HepG2 (cell line): ENCODE data around the gene CLK4. TPM values are rescaled to one million over a fixed set of nuclear protein-coding genes. Genes with fewer than 3 reads are reported as not detected.

Source experiments
- ATF7 ChIP-seq, 2 experiments: fragments of 450-650 bp in 1 of 2; sonication (generic) in 1 of 2; formaldehyde crosslinking in 1 of 2; IDR thresholded peaks; 2 replicates each; pipeline versions ENCODE4 v1.4.0 to v1.6.1; 2016 to 2020; ENCODE audit warnings: antibody characterized with exemption in 1 of 2, mild to moderate bottlenecking in 1 of 2, missing genetic modification reagents in 1 of 2
- HDAC6 ChIP-seq: fragments of 200-600 bp; sonication (generic); IDR thresholded peaks from 2 replicates; pipeline ENCODE4 v1.7.0; 2017; ENCODE audit warnings: mild to moderate bottlenecking, antibody characterized with exemption, low read length, low read depth
- HMG20A ChIP-seq: IDR thresholded peaks from 2 replicates; pipeline ENCODE4 v1.6.1; 2016; ENCODE audit warnings: borderline replicate concordance
- SALL1 ChIP-seq: sonication (generic); formaldehyde crosslinking; IDR thresholded peaks from 2 replicates; pipeline ENCODE4 v1.8.0; 2022; ENCODE audit warnings: mild to moderate bottlenecking, missing genetic modification reagents
- SAP130 ChIP-seq: IDR thresholded peaks from 2 replicates; pipeline ENCODE4 v1.6.1; 2016; ENCODE audit warnings: low read depth
- TBX2 ChIP-seq: sonication (generic); formaldehyde crosslinking; IDR thresholded peaks from 2 replicates; pipeline ENCODE4 v1.5.0; 2020; ENCODE audit warnings: missing genetic modification reagents, mild to moderate bottlenecking, borderline replicate concordance
- TCF7L2 ChIP-seq: IDR thresholded peaks from 2 replicates; pipeline ENCODE4 v1.6.1; 2011; ENCODE audit warnings: mild to moderate bottlenecking, low read depth, low read length, moderate library complexity
- ZFP90 ChIP-seq: sonication (generic); formaldehyde crosslinking; IDR thresholded peaks from 2 replicates; pipeline ENCODE4 v1.8.0; 2022; ENCODE audit warnings: missing genetic modification reagents, mild to moderate bottlenecking, inconsistent platforms, borderline replicate concordance
- ZNF891 ChIP-seq: sonication (generic); formaldehyde crosslinking; IDR thresholded peaks from 2 replicates; pipeline ENCODE4 v1.5.0; 2020; ENCODE audit warnings: mild to moderate bottlenecking, missing genetic modification reagents
- polyA plus RNA-seq, 8 experiments: library from polyadenylated mRNA; depleted of rRNA in 3 of 8; stranded (reverse) in 7 of 8; unstranded in 1 of 8; fragments of >200 nt; fragmentation: Illumina TruSeq in 4 of 8; extraction: Trizol in 4 of 8; gene quantifications; 2 replicates each; pipeline versions ENCODE4 v1.2.1 to v1.2.3, GENCODE V29; 2011 to 2016; ENCODE audit warnings: low read depth in 4 of 8, missing spikeins in 1 of 8, mixed read lengths in 1 of 8; ENCODE audit not compliant: insufficient read depth in 1 of 8
- total RNA-seq, 5 experiments: library from RNA; depleted of rRNA; stranded (reverse); fragments of >200 nt; fragmentation: Illumina TruSeq; extraction: Trizol; gene quantifications; 2 replicates each; pipeline ENCODE4 v1.2.3, GENCODE V29; 2016; ENCODE audit warnings: low read depth in 1 of 5
- TF ChIP-seq, protein P1 (sequence below): sonication (generic); formaldehyde crosslinking; IDR thresholded peaks from one replicate; pipeline ENCODE4 v1.5.1; 2020; ENCODE audit warnings: mild to moderate bottlenecking, missing genetic modification reagents; ENCODE audit errors: not compliant biosample characterization
- TF ChIP-seq, protein P2 (sequence below): IDR thresholded peaks from 2 replicates; pipeline ENCODE4 v1.6.1; 2012; ENCODE audit warnings: low read depth, low read length, improper control_type of control experiment
- TF ChIP-seq, protein P3 (sequence below): IDR thresholded peaks from 2 replicates; pipeline ENCODE4 v1.6.1; 2016; ENCODE audit warnings: low read depth, missing genetic modification reagents, missing compliant biosample characterization
- TF ChIP-seq, protein P4 (sequence below): sonication (generic); formaldehyde crosslinking; conservative IDR thresholded peaks from 2 replicates; pipeline ENCODE4 v1.4.0; 2020; ENCODE audit warnings: missing genetic modification reagents

CLK4 gene
- total and polyA plus RNA-seq, 2 of the 13 experiments (the other 11 are each of a cell fraction or from before 2014, with no cell fraction given), result 17.7 to 18.4 TPM

DNA sequence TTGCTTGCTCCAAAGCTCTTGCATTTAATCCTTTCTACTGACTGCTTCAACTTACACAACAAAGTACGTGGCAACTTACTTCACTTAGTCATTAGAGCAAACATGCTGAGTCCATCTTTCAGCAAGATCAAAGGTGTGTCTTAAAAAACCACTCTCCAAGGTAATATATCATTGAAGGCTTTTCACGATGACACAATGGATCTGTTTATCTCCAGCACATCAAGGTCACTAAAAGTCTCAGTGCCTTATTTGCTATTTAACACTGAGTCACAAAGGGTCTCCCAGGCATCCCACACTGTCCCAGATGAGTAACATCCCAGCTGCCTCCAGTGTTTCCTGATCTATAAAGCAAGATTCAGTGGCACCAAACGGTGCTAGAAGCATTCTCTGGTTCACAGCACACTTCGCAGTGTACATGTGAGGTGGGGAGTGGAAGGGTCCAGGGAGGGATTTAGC, 3.7 kb upstream of the CLK4 start (continued):
- TF ChIP-seq, protein P1, sequence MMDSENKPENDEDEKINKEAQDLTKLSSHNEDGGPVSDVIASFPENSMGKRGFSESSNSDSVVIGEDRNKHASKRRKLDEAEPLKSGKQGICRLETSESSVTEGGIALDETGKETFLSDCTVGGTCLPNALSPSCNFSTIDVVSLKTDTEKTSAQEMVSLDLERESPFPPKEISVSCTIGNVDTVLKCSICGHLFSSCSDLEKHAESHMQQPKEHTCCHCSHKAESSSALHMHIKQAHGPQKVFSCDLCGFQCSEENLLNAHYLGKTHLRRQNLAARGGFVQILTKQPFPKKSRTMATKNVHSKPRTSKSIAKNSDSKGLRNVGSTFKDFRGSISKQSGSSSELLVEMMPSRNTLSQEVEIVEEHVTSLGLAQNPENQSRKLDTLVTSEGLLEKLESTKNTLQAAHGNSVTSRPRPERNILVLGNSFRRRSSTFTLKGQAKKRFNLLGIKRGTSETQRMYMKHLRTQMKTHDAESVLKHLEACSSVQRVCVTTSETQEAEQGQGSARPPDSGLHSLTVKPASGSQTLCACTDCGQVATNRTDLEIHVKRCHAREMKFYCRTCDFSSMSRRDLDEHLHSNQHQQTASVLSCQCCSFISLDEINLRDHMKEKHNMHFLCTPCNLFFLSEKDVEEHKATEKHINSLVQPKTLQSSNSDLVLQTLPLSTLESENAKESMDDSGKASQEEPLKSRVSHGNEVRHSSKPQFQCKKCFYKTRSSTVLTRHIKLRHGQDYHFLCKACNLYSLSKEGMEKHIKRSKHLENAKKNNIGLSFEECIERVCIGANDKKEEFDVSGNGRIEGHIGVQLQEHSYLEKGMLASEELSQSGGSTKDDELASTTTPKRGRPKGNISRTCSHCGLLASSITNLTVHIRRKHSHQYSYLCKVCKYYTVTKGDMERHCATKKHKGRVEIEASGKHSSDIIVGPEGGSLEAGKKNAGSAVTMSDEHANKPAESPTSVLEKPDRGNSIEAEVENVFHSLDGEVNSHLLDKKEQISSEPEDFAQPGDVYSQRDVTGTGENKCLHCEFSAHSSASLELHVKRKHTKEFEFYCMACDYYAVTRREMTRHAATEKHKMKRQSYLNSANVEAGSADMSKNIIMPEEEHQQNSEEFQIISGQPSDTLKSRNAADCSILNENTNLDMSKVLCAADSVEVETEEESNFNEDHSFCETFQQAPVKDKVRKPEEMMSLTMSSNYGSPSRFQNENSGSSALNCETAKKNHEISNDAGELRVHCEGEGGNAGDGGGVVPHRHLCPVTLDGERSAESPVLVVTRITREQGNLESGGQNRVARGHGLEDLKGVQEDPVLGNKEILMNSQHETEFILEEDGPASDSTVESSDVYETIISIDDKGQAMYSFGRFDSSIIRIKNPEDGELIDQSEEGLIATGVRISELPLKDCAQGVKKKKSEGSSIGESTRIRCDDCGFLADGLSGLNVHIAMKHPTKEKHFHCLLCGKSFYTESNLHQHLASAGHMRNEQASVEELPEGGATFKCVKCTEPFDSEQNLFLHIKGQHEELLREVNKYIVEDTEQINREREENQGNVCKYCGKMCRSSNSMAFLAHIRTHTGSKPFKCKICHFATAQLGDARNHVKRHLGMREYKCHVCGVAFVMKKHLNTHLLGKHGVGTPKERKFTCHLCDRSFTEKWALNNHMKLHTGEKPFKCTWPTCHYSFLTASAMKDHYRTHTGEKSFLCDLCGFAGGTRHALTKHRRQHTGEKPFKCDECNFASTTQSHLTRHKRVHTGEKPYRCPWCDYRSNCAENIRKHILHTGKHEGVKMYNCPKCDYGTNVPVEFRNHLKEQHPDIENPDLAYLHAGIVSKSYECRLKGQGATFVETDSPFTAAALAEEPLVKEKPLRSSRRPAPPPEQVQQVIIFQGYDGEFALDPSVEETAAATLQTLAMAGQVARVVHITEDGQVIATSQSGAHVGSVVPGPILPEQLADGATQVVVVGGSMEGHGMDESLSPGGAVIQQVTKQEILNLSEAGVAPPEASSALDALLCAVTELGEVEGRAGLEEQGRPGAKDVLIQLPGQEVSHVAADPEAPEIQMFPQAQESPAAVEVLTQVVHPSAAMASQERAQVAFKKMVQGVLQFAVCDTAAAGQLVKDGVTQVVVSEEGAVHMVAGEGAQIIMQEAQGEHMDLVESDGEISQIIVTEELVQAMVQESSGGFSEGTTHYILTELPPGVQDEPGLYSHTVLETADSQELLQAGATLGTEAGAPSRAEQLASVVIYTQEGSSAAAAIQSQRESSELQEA, result no peak
- TF ChIP-seq SALL1 (CRISPR knock-in tag) (peak; percentile 43), TCF7L2 (peak; percentile 66), ATF7 (IDR thresholded peaks at IDR 0.05) (0 out of 2 replicates have a peak, but pooled peaks have one; percentile 10), ATF7 (CRISPR knock-in tag; IDR thresholded peaks at IDR 0.05) (no peak; the same call in 1 of the 2 replicates), TBX2 (CRISPR knock-in tag) (peak; percentile 78), ZNF891 (no peak), ZFP90 (CRISPR knock-in tag) (no peak), SAP130 (CRISPR knock-in tag) (peak; percentile 88), HMG20A (peak; percentile 89), HDAC6 (no peak)
- TF ChIP-seq, protein P2, sequence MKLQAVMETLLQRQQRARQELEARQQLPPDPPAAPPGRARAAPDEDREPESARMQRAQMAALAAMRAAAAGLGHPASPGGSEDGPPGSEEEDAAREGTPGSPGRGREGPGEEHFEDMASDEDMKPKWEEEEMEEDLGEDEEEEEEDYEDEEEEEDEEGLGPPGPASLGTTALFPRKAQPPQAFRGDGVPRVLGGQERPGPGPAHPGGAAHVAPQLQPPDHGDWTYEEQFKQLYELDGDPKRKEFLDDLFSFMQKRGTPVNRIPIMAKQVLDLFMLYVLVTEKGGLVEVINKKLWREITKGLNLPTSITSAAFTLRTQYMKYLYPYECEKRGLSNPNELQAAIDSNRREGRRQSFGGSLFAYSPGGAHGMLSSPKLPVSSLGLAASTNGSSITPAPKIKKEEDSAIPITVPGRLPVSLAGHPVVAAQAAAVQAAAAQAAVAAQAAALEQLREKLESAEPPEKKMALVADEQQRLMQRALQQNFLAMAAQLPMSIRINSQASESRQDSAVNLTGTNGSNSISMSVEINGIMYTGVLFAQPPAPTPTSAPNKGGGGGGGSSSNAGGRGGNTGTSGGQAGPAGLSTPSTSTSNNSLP, result peak; percentile 95
- TF ChIP-seq, protein P3, sequence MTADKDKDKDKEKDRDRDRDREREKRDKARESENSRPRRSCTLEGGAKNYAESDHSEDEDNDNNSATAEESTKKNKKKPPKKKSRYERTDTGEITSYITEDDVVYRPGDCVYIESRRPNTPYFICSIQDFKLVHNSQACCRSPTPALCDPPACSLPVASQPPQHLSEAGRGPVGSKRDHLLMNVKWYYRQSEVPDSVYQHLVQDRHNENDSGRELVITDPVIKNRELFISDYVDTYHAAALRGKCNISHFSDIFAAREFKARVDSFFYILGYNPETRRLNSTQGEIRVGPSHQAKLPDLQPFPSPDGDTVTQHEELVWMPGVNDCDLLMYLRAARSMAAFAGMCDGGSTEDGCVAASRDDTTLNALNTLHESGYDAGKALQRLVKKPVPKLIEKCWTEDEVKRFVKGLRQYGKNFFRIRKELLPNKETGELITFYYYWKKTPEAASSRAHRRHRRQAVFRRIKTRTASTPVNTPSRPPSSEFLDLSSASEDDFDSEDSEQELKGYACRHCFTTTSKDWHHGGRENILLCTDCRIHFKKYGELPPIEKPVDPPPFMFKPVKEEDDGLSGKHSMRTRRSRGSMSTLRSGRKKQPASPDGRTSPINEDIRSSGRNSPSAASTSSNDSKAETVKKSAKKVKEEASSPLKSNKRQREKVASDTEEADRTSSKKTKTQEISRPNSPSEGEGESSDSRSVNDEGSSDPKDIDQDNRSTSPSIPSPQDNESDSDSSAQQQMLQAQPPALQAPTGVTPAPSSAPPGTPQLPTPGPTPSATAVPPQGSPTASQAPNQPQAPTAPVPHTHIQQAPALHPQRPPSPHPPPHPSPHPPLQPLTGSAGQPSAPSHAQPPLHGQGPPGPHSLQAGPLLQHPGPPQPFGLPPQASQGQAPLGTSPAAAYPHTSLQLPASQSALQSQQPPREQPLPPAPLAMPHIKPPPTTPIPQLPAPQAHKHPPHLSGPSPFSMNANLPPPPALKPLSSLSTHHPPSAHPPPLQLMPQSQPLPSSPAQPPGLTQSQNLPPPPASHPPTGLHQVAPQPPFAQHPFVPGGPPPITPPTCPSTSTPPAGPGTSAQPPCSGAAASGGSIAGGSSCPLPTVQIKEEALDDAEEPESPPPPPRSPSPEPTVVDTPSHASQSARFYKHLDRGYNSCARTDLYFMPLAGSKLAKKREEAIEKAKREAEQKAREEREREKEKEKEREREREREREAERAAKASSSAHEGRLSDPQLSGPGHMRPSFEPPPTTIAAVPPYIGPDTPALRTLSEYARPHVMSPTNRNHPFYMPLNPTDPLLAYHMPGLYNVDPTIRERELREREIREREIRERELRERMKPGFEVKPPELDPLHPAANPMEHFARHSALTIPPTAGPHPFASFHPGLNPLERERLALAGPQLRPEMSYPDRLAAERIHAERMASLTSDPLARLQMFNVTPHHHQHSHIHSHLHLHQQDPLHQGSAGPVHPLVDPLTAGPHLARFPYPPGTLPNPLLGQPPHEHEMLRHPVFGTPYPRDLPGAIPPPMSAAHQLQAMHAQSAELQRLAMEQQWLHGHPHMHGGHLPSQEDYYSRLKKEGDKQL (CRISPR knock-in tag), result peak; percentile 71; the same call in 1 of the 2 replicates
- TF ChIP-seq, protein P4, sequence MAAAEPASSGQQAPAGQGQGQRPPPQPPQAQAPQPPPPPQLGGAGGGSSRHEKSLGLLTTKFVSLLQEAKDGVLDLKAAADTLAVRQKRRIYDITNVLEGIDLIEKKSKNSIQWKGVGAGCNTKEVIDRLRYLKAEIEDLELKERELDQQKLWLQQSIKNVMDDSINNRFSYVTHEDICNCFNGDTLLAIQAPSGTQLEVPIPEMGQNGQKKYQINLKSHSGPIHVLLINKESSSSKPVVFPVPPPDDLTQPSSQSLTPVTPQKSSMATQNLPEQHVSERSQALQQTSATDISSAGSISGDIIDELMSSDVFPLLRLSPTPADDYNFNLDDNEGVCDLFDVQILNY (CRISPR knock-in tag), result no peak
